Esophagus squamous epithelium (tissue), 4 donors: ENCODE results near the gene CRYBG1.

Source experiments
- POLR2A ChIP-seq, 4 donors: fragments of 450-650 bp; IDR thresholded peaks; one replicate each; pipeline ENCODE4 v1.6.1; 2017; ENCODE audit warnings: antibody characterized with exemption in 4 of 4, mild to moderate bottlenecking in 4 of 4, moderate library complexity in 3 of 4
- TF ChIP-seq, protein P1 (sequence below), 6 experiments: fragments of 450-650 bp in 4 of 6; fragments of 200-600 bp in 2 of 6; sonication (generic) in 2 of 6; IDR thresholded peaks; one replicate each; pipeline ENCODE4 v1.5.1; 2016 to 2019; ENCODE audit warnings: antibody characterized with exemption in 6 of 6, mild to moderate bottlenecking in 4 of 6, moderate library complexity in 4 of 6

DNA sequence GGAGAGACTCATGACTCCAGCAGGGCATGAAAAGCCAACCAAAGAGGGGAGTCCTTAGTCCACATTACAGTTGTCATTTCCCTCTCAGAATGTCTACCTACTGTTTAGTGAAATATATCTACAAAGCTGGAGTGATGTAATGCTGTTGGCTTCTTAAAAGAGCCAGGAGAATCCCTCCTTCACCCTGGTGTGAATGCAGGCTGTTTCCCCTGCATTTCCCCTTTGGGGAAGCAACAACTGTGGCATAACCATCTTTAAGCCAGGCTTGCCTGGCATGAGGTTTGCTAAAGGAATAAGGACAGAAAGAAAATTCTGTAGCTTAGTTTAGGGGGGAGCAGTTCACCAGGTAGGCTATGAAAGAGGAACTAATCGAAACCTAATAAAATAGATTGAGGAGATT, 129.5 kb downstream of the CRYBG1 start:
- TF ChIP-seq, protein P1, sequence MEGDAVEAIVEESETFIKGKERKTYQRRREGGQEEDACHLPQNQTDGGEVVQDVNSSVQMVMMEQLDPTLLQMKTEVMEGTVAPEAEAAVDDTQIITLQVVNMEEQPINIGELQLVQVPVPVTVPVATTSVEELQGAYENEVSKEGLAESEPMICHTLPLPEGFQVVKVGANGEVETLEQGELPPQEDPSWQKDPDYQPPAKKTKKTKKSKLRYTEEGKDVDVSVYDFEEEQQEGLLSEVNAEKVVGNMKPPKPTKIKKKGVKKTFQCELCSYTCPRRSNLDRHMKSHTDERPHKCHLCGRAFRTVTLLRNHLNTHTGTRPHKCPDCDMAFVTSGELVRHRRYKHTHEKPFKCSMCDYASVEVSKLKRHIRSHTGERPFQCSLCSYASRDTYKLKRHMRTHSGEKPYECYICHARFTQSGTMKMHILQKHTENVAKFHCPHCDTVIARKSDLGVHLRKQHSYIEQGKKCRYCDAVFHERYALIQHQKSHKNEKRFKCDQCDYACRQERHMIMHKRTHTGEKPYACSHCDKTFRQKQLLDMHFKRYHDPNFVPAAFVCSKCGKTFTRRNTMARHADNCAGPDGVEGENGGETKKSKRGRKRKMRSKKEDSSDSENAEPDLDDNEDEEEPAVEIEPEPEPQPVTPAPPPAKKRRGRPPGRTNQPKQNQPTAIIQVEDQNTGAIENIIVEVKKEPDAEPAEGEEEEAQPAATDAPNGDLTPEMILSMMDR (IDR thresholded peaks at IDR 0.05): no peak
- no peak for TF ChIP-seq POLR2A (IDR thresholded peaks at IDR 0.05)
